ENCODE data around the gene GTF2A1L.

- TF ChIP-seq ZSCAN29 (IDR thresholded peaks at IDR 0.05) = no peak
- TF ChIP-seq ATF2 (IDR thresholded peaks at IDR 0.05; ENCODE audit: low read length) = no peak
- TF ChIP-seq ELK1 (IDR thresholded peaks at IDR 0.05; ENCODE audit: low read depth, low read length) = no peak
- no peak for TF ChIP-seq RFX5 (IDR thresholded peaks at IDR 0.05; ENCODE audit: low read depth, low read length)
- no peak for TF ChIP-seq HSF1 (IDR thresholded peaks at IDR 0.05; ENCODE audit: low read depth, low read length)
- no peak for TF ChIP-seq ATF3 (IDR thresholded peaks at IDR 0.05; ENCODE audit: borderline replicate concordance, extremely low read depth, low read depth, low read length)
- no peak for TF ChIP-seq CTCF (IDR thresholded peaks at IDR 0.05 in 2 of 3, conservative IDR thresholded peaks at IDR 0.05 in 1 of 3; ENCODE audit: control insufficient read depth in 2 of 3, extremely low read depth in 1 of 3, insufficient read depth in 1 of 3, low read depth in 3 of 3, low read length in 3 of 3)
- no peak for TF ChIP-seq USF2 (IDR thresholded peaks at IDR 0.05; ENCODE audit: borderline replicate concordance, low read depth, low read length)
- no peak for TF ChIP-seq POLR2A (IDR thresholded peaks at IDR 0.05; ENCODE audit: low read depth, low read length)
- no peak for TF ChIP-seq NR2C2 (IDR thresholded peaks at IDR 0.05; ENCODE audit: borderline replicate concordance, control insufficient read depth, insufficient read length, low read depth)
Observed at GRCh38 chr2:48714245-48714644, 96.6 kb downstream of the GTF2A1L start.
